ENCODE data around the gene SCPEP1. TPM values are rescaled to one million over a fixed set of nuclear protein-coding genes. Genes with fewer than 3 reads are reported as not detected.

Gene SCPEP1
- total and polyA plus RNA-seq, 2 of the 13 experiments (the other 11 are each of a cell fraction or from before 2014, with no cell fraction given) = 24.3 to 27.3 TPM

DNA sequence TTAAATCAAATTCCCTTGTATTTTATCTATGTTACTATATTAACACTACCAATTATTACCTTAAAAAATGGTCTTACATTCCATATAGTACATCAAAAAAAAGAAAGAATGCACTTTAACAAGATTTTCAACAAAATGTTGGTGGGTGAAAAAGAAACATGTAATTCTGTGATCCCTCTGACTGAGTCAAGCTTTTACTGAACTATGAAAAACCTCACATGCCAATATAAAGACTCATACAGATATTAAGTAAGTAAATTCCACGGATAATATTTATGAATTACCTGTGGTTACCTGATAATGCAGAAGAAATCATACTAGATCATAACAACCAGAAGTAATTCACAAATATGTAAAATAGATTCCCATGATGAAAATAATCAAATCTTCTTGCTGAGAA lies 29.4 kb upstream of the SCPEP1 start:
- H3K4me2 ChIP-seq (ENCODE audit: low read depth, low read length) = no peak overlapping the region
- ChIA-PET CTCF (ENCODE audit: low intra/inter-chr PET ratio, low total read pairs) (no interaction called here), POLR2A (no interaction called here)
- H3K27me3 ChIP-seq (ENCODE audit: control insufficient read depth in 1 of 2, insufficient read depth in 2 of 2, low read length in 2 of 2) = no peaks in the 10 kb centered on the region
- H3K4me1 ChIP-seq (ENCODE audit: insufficient read depth, low read length) = no peaks in the 10 kb centered on the region
- H3K9ac ChIP-seq (ENCODE audit: insufficient read depth, low read depth, low read length) = no peak overlapping the region
- H3K4me3 ChIP-seq (replicated peaks in 1 of 3; ENCODE audit: insufficient read depth in 1 of 3, low read depth in 2 of 3, low read length in 3 of 3) = no peak overlapping the region
- no TSS peak for BruUV-seq (replicated peaks)
- no peak for FAIRE-seq
- no peak overlapping the region for H2AFZ ChIP-seq (ENCODE audit: low read length)
- peaks cover 3% of the 10 kb centered on the region; the same call in 1 of the 2 replicates for H4K20me1 ChIP-seq (ENCODE audit: insufficient read depth, low read length)
- no peaks in the 10 kb centered on the region for H3K79me2 ChIP-seq (ENCODE audit: insufficient read depth, low read length)
- ATAC-seq = no peak
- intact Hi-C loops (cut with micrococcal nuclease; ENCODE audit: unreplicated experiment) = loop anchor here (10.0 kb wide), 1 partner anchor 54 kb away; no protein-coding TSS in a partner anchor
- H3K27ac ChIP-seq (ENCODE audit: extremely low read length, insufficient read depth, low read length) = no peak overlapping the region
- DNase-seq (ENCODE audit: low spot score) = no peak
- H3K36me3 ChIP-seq (replicated peaks in 1 of 2; ENCODE audit: control insufficient read depth in 1 of 2, insufficient read depth in 2 of 2, low read length in 2 of 2) = peaks cover 18 to 63% of the 10 kb centered on the region in 2 experiments
- no peaks in the 10 kb centered on the region for H3K9me3 ChIP-seq (ENCODE audit: low read length)
- in situ Hi-C loops (cut with HindIII; ENCODE audit: extremely low pct_ligation_motif_present, low pct_unique_long_range_greater_than_20kb) = no loop called here
- 96% methylated on average over 1 of the region's 1 CpG for WGBS (ENCODE audit: low lambda C conversion rate)
- TF ChIP-seq, protein P1, sequence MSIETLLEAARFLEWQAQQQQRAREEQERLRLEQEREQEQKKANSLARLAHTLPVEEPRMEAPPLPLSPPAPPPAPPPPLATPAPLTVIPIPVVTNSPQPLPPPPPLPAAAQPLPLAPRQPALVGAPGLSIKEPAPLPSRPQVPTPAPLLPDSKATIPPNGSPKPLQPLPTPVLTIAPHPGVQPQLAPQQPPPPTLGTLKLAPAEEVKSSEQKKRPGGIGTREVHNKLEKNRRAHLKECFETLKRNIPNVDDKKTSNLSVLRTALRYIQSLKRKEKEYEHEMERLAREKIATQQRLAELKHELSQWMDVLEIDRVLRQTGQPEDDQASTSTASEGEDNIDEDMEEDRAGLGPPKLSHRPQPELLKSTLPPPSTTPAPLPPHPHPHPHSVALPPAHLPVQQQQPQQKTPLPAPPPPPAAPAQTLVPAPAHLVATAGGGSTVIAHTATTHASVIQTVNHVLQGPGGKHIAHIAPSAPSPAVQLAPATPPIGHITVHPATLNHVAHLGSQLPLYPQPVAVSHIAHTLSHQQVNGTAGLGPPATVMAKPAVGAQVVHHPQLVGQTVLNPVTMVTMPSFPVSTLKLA (IDR thresholded peaks at IDR 0.05) = no peak
- TF ChIP-seq, protein P2, sequence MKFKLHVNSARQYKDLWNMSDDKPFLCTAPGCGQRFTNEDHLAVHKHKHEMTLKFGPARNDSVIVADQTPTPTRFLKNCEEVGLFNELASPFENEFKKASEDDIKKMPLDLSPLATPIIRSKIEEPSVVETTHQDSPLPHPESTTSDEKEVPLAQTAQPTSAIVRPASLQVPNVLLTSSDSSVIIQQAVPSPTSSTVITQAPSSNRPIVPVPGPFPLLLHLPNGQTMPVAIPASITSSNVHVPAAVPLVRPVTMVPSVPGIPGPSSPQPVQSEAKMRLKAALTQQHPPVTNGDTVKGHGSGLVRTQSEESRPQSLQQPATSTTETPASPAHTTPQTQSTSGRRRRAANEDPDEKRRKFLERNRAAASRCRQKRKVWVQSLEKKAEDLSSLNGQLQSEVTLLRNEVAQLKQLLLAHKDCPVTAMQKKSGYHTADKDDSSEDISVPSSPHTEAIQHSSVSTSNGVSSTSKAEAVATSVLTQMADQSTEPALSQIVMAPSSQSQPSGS (CRISPR knock-in tag; IDR thresholded peaks at IDR 0.05) = no peak
- no peak for TF ChIP-seq ZNF101 (CRISPR knock-in tag; IDR thresholded peaks at IDR 0.05; ENCODE audit: borderline replicate concordance, low read depth)
- TF ChIP-seq, protein P3, sequence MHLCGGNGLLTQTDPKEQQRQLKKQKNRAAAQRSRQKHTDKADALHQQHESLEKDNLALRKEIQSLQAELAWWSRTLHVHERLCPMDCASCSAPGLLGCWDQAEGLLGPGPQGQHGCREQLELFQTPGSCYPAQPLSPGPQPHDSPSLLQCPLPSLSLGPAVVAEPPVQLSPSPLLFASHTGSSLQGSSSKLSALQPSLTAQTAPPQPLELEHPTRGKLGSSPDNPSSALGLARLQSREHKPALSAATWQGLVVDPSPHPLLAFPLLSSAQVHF (CRISPR knock-in tag; IDR thresholded peaks at IDR 0.05) = no peak
- no peak for TF ChIP-seq ZBTB7B (CRISPR knock-in tag; IDR thresholded peaks at IDR 0.05)
- no peak for TF ChIP-seq HNRNPK (IDR thresholded peaks at IDR 0.05; ENCODE audit: low read depth, low read length, poor library complexity, severe bottlenecking)
- TF ChIP-seq, protein P4, sequence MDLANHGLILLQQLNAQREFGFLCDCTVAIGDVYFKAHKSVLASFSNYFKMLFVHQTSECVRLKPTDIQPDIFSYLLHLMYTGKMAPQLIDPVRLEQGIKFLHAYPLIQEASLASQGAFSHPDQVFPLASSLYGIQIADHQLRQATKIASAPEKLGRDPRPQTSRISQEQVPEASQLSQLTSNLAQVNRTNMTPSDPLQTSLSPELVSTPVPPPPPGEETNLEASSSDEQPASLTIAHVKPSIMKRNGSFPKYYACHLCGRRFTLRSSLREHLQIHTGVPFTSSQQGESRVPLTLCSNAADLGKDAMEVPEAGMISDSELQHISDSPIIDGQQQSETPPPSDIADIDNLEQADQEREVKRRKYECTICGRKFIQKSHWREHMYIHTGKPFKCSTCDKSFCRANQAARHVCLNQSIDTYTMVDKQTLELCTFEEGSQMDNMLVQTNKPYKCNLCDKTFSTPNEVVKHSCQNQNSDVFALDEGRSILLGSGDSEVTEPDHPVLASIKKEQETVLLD (CRISPR knock-in tag; IDR thresholded peaks at IDR 0.05; ENCODE audit: low read depth) = no peak
- TF ChIP-seq ZNF484 (CRISPR knock-in tag; IDR thresholded peaks at IDR 0.05; ENCODE audit: borderline replicate concordance, low read depth) = no peak
- TF ChIP-seq ZFP1 (CRISPR knock-in tag; IDR thresholded peaks at IDR 0.05) = no peak
- TF ChIP-seq MAF1 (CRISPR knock-in tag; IDR thresholded peaks at IDR 0.05; ENCODE audit: borderline replicate concordance) = no peak
- TF ChIP-seq ARHGAP35 (CRISPR knock-in tag; IDR thresholded peaks at IDR 0.05; ENCODE audit: borderline replicate concordance) = no peak
- no peak for TF ChIP-seq ZNF331 (CRISPR knock-in tag; IDR thresholded peaks at IDR 0.05)
- TF ChIP-seq, protein P5, sequence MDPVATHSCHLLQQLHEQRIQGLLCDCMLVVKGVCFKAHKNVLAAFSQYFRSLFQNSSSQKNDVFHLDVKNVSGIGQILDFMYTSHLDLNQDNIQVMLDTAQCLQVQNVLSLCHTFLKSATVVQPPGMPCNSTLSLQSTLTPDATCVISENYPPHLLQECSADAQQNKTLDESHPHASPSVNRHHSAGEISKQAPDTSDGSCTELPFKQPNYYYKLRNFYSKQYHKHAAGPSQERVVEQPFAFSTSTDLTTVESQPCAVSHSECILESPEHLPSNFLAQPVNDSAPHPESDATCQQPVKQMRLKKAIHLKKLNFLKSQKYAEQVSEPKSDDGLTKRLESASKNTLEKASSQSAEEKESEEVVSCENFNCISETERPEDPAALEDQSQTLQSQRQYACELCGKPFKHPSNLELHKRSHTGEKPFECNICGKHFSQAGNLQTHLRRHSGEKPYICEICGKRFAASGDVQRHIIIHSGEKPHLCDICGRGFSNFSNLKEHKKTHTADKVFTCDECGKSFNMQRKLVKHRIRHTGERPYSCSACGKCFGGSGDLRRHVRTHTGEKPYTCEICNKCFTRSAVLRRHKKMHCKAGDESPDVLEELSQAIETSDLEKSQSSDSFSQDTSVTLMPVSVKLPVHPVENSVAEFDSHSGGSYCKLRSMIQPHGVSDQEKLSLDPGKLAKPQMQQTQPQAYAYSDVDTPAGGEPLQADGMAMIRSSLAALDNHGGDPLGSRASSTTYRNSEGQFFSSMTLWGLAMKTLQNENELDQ (CRISPR knock-in tag; IDR thresholded peaks at IDR 0.05; ENCODE audit: borderline replicate concordance) = no peak
- no peak for TF ChIP-seq ZNF496 (CRISPR knock-in tag; IDR thresholded peaks at IDR 0.05; ENCODE audit: insufficient replicate concordance)
- TF ChIP-seq ZNF670 (CRISPR knock-in tag; IDR thresholded peaks at IDR 0.05; ENCODE audit: borderline replicate concordance) = no peak
